Suprapubic skin (tissue), 4 donors: ENCODE results near the gene NR6A1. TPM values are rescaled to one million over a fixed set of nuclear protein-coding genes. Genes with fewer than 3 reads are reported as not detected.

Source experiments
- DNase-seq, 2 donors: peaks; one replicate each; pipeline ENCODE4 v3.0.0-alpha.2; 2019; ENCODE audit warnings: low spot score in 2 of 2
- H3K27ac ChIP-seq: fragments of 200-600 bp; sonication (generic); one replicate; pipeline ENCODE4 v1.5.1; 2019
- H3K27me3 ChIP-seq: fragments of 200-600 bp; sonication (generic); one replicate; pipeline ENCODE4 v1.5.1; 2019
- H3K36me3 ChIP-seq: fragments of 200-600 bp; sonication (generic); one replicate; pipeline ENCODE4 v1.5.1; 2019
- H3K4me1 ChIP-seq: fragments of 200-600 bp; sonication (generic); one replicate; pipeline ENCODE4 v1.5.1; 2019
- H3K4me3 ChIP-seq: fragments of 200-600 bp; sonication (generic); one replicate; pipeline ENCODE4 v1.5.1; 2019; ENCODE audit warnings: mild to moderate bottlenecking
- H3K9me3 ChIP-seq: fragments of 200-600 bp; sonication (generic); one replicate; pipeline ENCODE4 v1.5.1; 2019
- CTCF ChIP-seq, 2 donors: fragments of 200-600 bp in 1 of 2; fragments of 450-650 bp in 1 of 2; sonication (generic) in 1 of 2; IDR thresholded peaks; one replicate each; pipeline ENCODE4 v1.5.1; 2016 to 2019; ENCODE audit warnings: antibody characterized with exemption in 2 of 2, mild to moderate bottlenecking in 1 of 2, moderate library complexity in 1 of 2
- EP300 ChIP-seq: sonication (generic); formaldehyde crosslinking; IDR thresholded peaks from one replicate; pipeline ENCODE4 v1.6.1; 2017; ENCODE audit warnings: antibody characterized with exemption
- POLR2A ChIP-seq, 2 donors: fragments of 450-650 bp; IDR thresholded peaks; one replicate each; pipeline ENCODE4 v1.6.1; 2017; ENCODE audit warnings: antibody characterized with exemption in 2 of 2, mild to moderate bottlenecking in 2 of 2, moderate library complexity in 2 of 2
- POLR2AphosphoS5 ChIP-seq, 3 donors: sonication (generic); formaldehyde crosslinking; IDR thresholded peaks; one replicate each; pipeline ENCODE4 v1.6.1; 2017; ENCODE audit warnings: antibody characterized with exemption in 3 of 3
- WGBS: methylation state at CpG from one replicate; pipeline ENCODE4 v1.1.5; 2018; 5-methylcytosine and 5-hydroxymethylcytosine counted together
- total RNA-seq, 4 donors: library from RNA; depleted of rRNA; stranded (reverse); fragments of >200 nt; gene quantifications; one replicate each; pipeline ENCODE4 v1.1.0, GENCODE V29; 2016

The NR6A1 gene
- total RNA-seq, 4 donors from 2014 or later: 6.5 to 10.1 (median 6.8) TPM

GRCh38 chr9:124721109-124721906 lies 49.8 kb downstream of the NR6A1 start:
- Histone ChIP-seq H3K4me3 (no peak overlapping the region), H3K27ac (no peak overlapping the region), H3K9me3 (no peaks in the 10 kb centered on the region), H3K27me3 (no peaks in the 10 kb centered on the region), H3K4me1 (peaks cover 12% of the 10 kb centered on the region), H3K36me3 (no peaks in the 10 kb centered on the region)
- DNase-seq: no peak
- no peak for TF ChIP-seq EP300
- 61% methylated on average over 5 of the region's 5 CpGs for WGBS

GRCh38 chr9:124720429-124721108 lies 50.5 kb downstream of the NR6A1 start:
- Histone ChIP-seq H3K27ac (no peak overlapping the region), H3K27me3 (no peaks in the 10 kb centered on the region), H3K4me3 (no peak overlapping the region), H3K4me1 (peaks cover 12% of the 10 kb centered on the region), H3K36me3 (no peaks in the 10 kb centered on the region), H3K9me3 (no peaks in the 10 kb centered on the region)
- TF ChIP-seq EP300 (no peak), POLR2AphosphoS5 (IDR thresholded peaks at IDR 0.05) (no peak), CTCF (IDR thresholded peaks at IDR 0.05) (no peak), POLR2A (IDR thresholded peaks at IDR 0.05) (no peak)
- WGBS: 71% methylated on average over 3 of the region's 3 CpGs
- DNase-seq: no peak

- Histone ChIP-seq H3K36me3 (no peaks in the 10 kb centered on the region), H3K9me3 (no peaks in the 10 kb centered on the region), H3K4me3 (no peak overlapping the region), H3K27ac (no peak overlapping the region), H3K4me1 (peaks cover 8% of the 10 kb centered on the region), H3K27me3 (no peaks in the 10 kb centered on the region)
- no peak for DNase-seq
- 94% methylated on average over 6 of the region's 6 CpGs for WGBS
- TF ChIP-seq CTCF (IDR thresholded peaks at IDR 0.05): no peak
- TF ChIP-seq EP300: no peak
- no peak for TF ChIP-seq POLR2A (IDR thresholded peaks at IDR 0.05)
- TF ChIP-seq POLR2AphosphoS5 (IDR thresholded peaks at IDR 0.05): no peak
These were observed 52.2 kb downstream of the NR6A1 start for GRCh38 chr9:124718928-124719327.

GRCh38 chr9:124717597-124717996 lies 53.5 kb downstream of the NR6A1 start:
- no peaks in the 10 kb centered on the region for H3K4me1 ChIP-seq
- no peaks in the 10 kb centered on the region for H3K36me3 ChIP-seq
- no peak for DNase-seq
- no peaks in the 10 kb centered on the region for H3K27me3 ChIP-seq
- no peaks in the 10 kb centered on the region for H3K9me3 ChIP-seq
- WGBS: 97% methylated on average over 2 of the region's 2 CpGs
- no peak overlapping the region for H3K27ac ChIP-seq
- TF ChIP-seq POLR2A (IDR thresholded peaks at IDR 0.05) (no peak), EP300 (no peak), CTCF (IDR thresholded peaks at IDR 0.05) (no peak), POLR2AphosphoS5 (IDR thresholded peaks at IDR 0.05) (no peak)
- no peak overlapping the region for H3K4me3 ChIP-seq

GRCh38 chr9:124716808-124717207 lies 54.3 kb downstream of the NR6A1 start:
- TF ChIP-seq EP300 (no peak), POLR2AphosphoS5 (IDR thresholded peaks at IDR 0.05) (no peak), CTCF (IDR thresholded peaks at IDR 0.05) (no peak), POLR2A (IDR thresholded peaks at IDR 0.05) (no peak)
- Histone ChIP-seq H3K36me3 (no peaks in the 10 kb centered on the region), H3K27ac (no peak overlapping the region), H3K9me3 (no peaks in the 10 kb centered on the region), H3K4me1 (peaks cover under 1% of the 10 kb centered on the region), H3K27me3 (no peaks in the 10 kb centered on the region), H3K4me3 (no peak overlapping the region)
- WGBS: 84% methylated on average over 6 of the region's 6 CpGs
- DNase-seq: no peak
